ENCODE measurements around the gene SIPA1L3. TPM values are rescaled to one million over a fixed set of nuclear protein-coding genes. Genes with fewer than 3 reads are reported as not detected.

Gene SIPA1L3
- total and polyA plus RNA-seq, 2 of the 13 experiments (the other 11 are each of a cell fraction or from before 2014, with no cell fraction given): 5.5 to 7.7 TPM

- TF ChIP-seq NFAT5 (CRISPR knock-in tag; IDR thresholded peaks at IDR 0.05): no peak
- TF ChIP-seq ZNF251 (CRISPR knock-in tag; IDR thresholded peaks at IDR 0.05): no peak
- TF ChIP-seq TAF1 (CRISPR knock-in tag; IDR thresholded peaks at IDR 0.05): no peak
- TF ChIP-seq BCL6 (CRISPR knock-in tag; IDR thresholded peaks at IDR 0.05): peak; percentile 71
- TF ChIP-seq SALL1 (CRISPR knock-in tag; IDR thresholded peaks at IDR 0.05): 0 out of 2 replicates have a peak, but pooled peaks have one; percentile 11
- TF ChIP-seq TFDP1 (CRISPR knock-in tag; IDR thresholded peaks at IDR 0.05; ENCODE audit: borderline replicate concordance): no peak
- peak; percentile 32; the same call in 1 of the 2 replicates for TF ChIP-seq SAP130 (CRISPR knock-in tag; IDR thresholded peaks at IDR 0.05; ENCODE audit: low read depth)
- no peak for TF ChIP-seq MIER3 (CRISPR knock-in tag; IDR thresholded peaks at IDR 0.05; ENCODE audit: borderline replicate concordance)
- TF ChIP-seq ARID5B (CRISPR knock-in tag; IDR thresholded peaks at IDR 0.05): peak; percentile 87
- peak; percentile 78; the same call in 1 of the 2 replicates for TF ChIP-seq BCL3 (CRISPR knock-in tag; IDR thresholded peaks at IDR 0.05)
- TF ChIP-seq KLF6 (CRISPR knock-in tag; IDR thresholded peaks at IDR 0.05): no peak
- no peak for TF ChIP-seq KLF15 (CRISPR knock-in tag; IDR thresholded peaks at IDR 0.05; ENCODE audit: borderline replicate concordance)
- TF ChIP-seq ZNF841 (CRISPR knock-in tag; IDR thresholded peaks at IDR 0.05; ENCODE audit: borderline replicate concordance): no peak
- peak; percentile 76; the same call in 1 of the 2 replicates for TF ChIP-seq ZNF362 (CRISPR knock-in tag; IDR thresholded peaks at IDR 0.05; ENCODE audit: borderline replicate concordance)
- 0 out of 2 replicates have a peak, but pooled peaks have one; percentile 20 for TF ChIP-seq SOX5 (CRISPR knock-in tag; IDR thresholded peaks at IDR 0.05; ENCODE audit: borderline replicate concordance)
These were observed 13.8 kb downstream of the SIPA1L3 start (continued) for GRCh38 chr19:37920591-37921450.
